GM23338 (cell line): ENCODE measurements around the gene DCAF16.

ENCODE experiments used
- CTCF ChIP-seq, 2 experiments: fragments of 200-600 bp in 1 of 2; sonication (generic) in 1 of 2; conservative IDR thresholded peaks; 2 replicates each; pipeline versions ENCODE4 v1.5.1 to v1.6.1; 2016 to 2017; ENCODE audit warnings: antibody characterized with exemption in 2 of 2, low read depth in 2 of 2, mild to moderate bottlenecking in 2 of 2, moderate library complexity in 1 of 2
- ETS1 ChIP-seq: IDR thresholded peaks from 2 replicates; pipeline ENCODE4 v1.6.1; 2016; ENCODE audit warnings: antibody characterized with exemption
- EZH2 ChIP-seq: fragments of 200-600 bp; sonication (generic); IDR thresholded peaks from one replicate; pipeline ENCODE4 v1.8.0; 2017; ENCODE audit warnings: antibody characterized with exemption, mild to moderate bottlenecking, low read depth; ENCODE audit not compliant: unreplicated experiment
- EZH2phosphoT487 ChIP-seq: fragments of 200-600 bp; sonication (generic); IDR thresholded peaks from one replicate; pipeline ENCODE4 v1.8.1; 2018; ENCODE audit warnings: antibody characterized with exemption; ENCODE audit not compliant: unreplicated experiment
- JUNB ChIP-seq: IDR thresholded peaks from one replicate; pipeline ENCODE4 v1.6.1; 2016; ENCODE audit warnings: antibody characterized with exemption; ENCODE audit not compliant: unreplicated experiment
- NANOG ChIP-seq: IDR thresholded peaks from 2 replicates; pipeline ENCODE4 v1.6.1; 2016; ENCODE audit warnings: antibody characterized with exemption, borderline replicate concordance
- POLR2AphosphoS5 ChIP-seq: IDR thresholded peaks from 2 replicates; pipeline ENCODE4 v1.6.1; 2016; ENCODE audit warnings: antibody characterized with exemption, low read depth
- REST ChIP-seq: IDR thresholded peaks from one replicate; pipeline ENCODE4 v1.6.1; 2018; ENCODE audit warnings: antibody characterized with exemption; ENCODE audit not compliant: unreplicated experiment
- STAT1 ChIP-seq: IDR thresholded peaks from one replicate; pipeline ENCODE4 v1.6.1; 2016; ENCODE audit warnings: antibody characterized with exemption; ENCODE audit not compliant: unreplicated experiment
- ZNF114 ChIP-seq: fragments of 250-450 bp; sonication (Bioruptor Pico); IDR thresholded peaks from 2 replicates; pipeline ENCODE4 v1.5.0; 2020; ENCODE audit warnings: mild to moderate bottlenecking, moderate library complexity
- ZNF331 ChIP-seq: fragments of 250-450 bp; sonication (Bioruptor Pico); IDR thresholded peaks from 2 replicates; pipeline ENCODE4 v1.5.0; 2020; ENCODE audit warnings: low read depth, mild to moderate bottlenecking, moderate library complexity

DNA sequence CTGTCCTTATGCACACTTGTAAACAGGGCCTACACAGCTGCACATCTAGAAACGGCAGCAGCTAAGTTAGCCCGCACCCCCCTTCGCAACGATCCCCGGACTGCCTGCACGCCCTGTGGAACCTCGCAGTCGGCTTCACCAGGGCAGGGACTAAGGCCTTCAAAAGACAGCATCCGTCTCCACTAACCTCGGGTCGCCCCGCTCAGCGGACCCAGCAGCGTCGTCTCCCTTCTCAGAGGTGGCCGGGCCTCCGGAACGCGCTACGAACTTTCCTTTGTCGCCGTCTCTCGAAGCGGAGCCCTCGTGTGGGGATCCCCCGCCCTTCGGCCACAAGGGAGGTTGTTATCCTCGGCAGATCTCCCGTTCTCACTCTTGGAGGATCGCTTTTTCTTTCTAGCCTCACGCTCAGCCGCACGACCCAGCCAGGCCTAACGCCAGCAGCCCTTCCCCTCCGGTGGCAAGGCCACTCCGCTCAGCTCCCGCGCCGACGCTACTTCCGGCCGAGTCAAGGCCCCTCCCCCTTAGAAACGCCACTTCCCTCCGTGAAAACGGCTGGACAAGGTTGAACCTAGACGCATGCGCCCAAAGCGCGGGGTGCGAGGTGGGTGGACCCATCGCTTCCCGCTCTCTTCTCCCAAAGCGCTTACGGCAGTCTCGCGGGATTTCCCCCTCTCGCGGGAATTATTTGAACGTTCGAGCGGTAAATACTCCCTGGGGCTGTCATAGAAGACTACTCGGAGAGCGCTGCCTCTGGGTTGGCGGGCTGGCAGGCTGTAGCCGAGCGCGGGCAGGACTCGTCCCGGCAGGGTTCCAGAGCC lies at the start of gene DCAF16, which contains the start of gene NCAPG:
- TF ChIP-seq EZH2 (no peak), CTCF (conservative IDR thresholded peaks at IDR 0.05; ENCODE audit: low read depth in 2 of 2) (no peak), ETS1 (peak; percentile 49; the same call in 1 of the 2 replicates), POLR2AphosphoS5 (peak; percentile 99), EZH2phosphoT487 (no peak), REST (no peak), ZNF331 (CRISPR knock-in tag) (no peak), JUNB (no peak), NANOG (no peak), STAT1 (no peak), ZNF114 (CRISPR knock-in tag) (no peak)
